WTC11 (cell line): ENCODE data around the gene TELO2. TPM values are rescaled to one million over a fixed set of nuclear protein-coding genes. Genes with fewer than 3 reads are reported as not detected.

Experiments used
- ATAC-seq: fragments of 200-7000 bp; cut with Tn5 transposase; 2 replicates; pipeline ENCODE4 v1.10.0; 2021; ENCODE audit warnings: mild to moderate bottlenecking, moderate library complexity
- CTCF ChIA-PET: fragments of 300-600 bp; sonication (Branson Sonifier 250); formaldehyde crosslinking; loops from one replicate; lab custom pipeline; 2021; ENCODE audit warnings: antibody characterized with exemption; lab: Charles Lee
- POLR2A ChIA-PET: fragments of 350-600 bp; sonication (Branson Sonifier 250); formaldehyde crosslinking; loops from one replicate; lab custom pipeline; 2021; ENCODE audit warnings: antibody characterized with exemption; lab: Charles Lee
- DNase-seq: peaks from one replicate; pipeline ENCODE4 v3.0.0; 2021; ENCODE audit warnings: low spot score
- H3K27ac Mint-ChIP-seq: 2 replicates; pipeline ENCODE4 v1.8.0; 2021; ENCODE audit warnings: mixed read lengths
- H3K27me3 Mint-ChIP-seq: 2 replicates; pipeline ENCODE4 v1.8.0; 2021; ENCODE audit warnings: low read depth, mild to moderate bottlenecking, moderate library complexity, mixed read lengths
- H3K36me3 Mint-ChIP-seq: 2 replicates; pipeline ENCODE4 v1.8.0; 2021; ENCODE audit warnings: mixed read lengths
- H3K4me1 Mint-ChIP-seq: 2 replicates; pipeline ENCODE4 v1.8.0; 2022; ENCODE audit warnings: mixed read lengths
- H3K4me3 Mint-ChIP-seq: 2 replicates; pipeline ENCODE4 v1.8.0; 2021; ENCODE audit warnings: mild to moderate bottlenecking, moderate library complexity, mixed read lengths
- H3K9me3 Mint-ChIP-seq: 2 replicates; pipeline ENCODE4 v1.8.0; 2021; ENCODE audit warnings: mixed read lengths
- AFF4 ChIP-seq: sonication (generic); formaldehyde crosslinking; IDR thresholded peaks from 2 replicates; pipeline ENCODE4 v1.8.1; 2023; ENCODE audit warnings: mild to moderate bottlenecking, missing genetic modification reagents, borderline replicate concordance
- AR ChIP-seq: fragments of 250-450 bp; sonication (Bioruptor Pico); IDR thresholded peaks from 2 replicates; pipeline ENCODE4 v1.9.0; 2021; ENCODE audit warnings: mild to moderate bottlenecking
- ARID4B ChIP-seq: sonication (generic); formaldehyde crosslinking; IDR thresholded peaks from 2 replicates; pipeline ENCODE4 v1.8.0; 2023; ENCODE audit warnings: missing genetic modification reagents, mild to moderate bottlenecking, borderline replicate concordance
- CREB1 ChIP-seq: sonication (generic); formaldehyde crosslinking; IDR thresholded peaks from 2 replicates; pipeline ENCODE4 v1.8.0; 2023; ENCODE audit warnings: mild to moderate bottlenecking, missing genetic modification reagents
- E2F1 ChIP-seq: sonication (generic); formaldehyde crosslinking; IDR thresholded peaks from 2 replicates; pipeline ENCODE4 v1.8.0; 2022; ENCODE audit warnings: mild to moderate bottlenecking, missing genetic modification reagents
- ETV6 ChIP-seq: sonication (generic); formaldehyde crosslinking; IDR thresholded peaks from 2 replicates; pipeline ENCODE4 v1.8.1; 2022; ENCODE audit warnings: mild to moderate bottlenecking, missing genetic modification reagents
- FOXK1 ChIP-seq: sonication (generic); formaldehyde crosslinking; IDR thresholded peaks from 2 replicates; pipeline ENCODE4 v1.8.0; 2022; ENCODE audit warnings: mild to moderate bottlenecking, moderate library complexity, missing genetic modification reagents
- IRF2 ChIP-seq: sonication (generic); formaldehyde crosslinking; IDR thresholded peaks from 2 replicates; pipeline ENCODE4 v1.8.0; 2022; ENCODE audit warnings: low read depth, missing genetic modification reagents, borderline replicate concordance
- NR1H2 ChIP-seq: sonication (generic); formaldehyde crosslinking; IDR thresholded peaks from 2 replicates; pipeline ENCODE4 v1.9.0; 2021; ENCODE audit warnings: mild to moderate bottlenecking, moderate library complexity, missing genetic modification reagents
- NR2C2 ChIP-seq: sonication (generic); formaldehyde crosslinking; IDR thresholded peaks from 2 replicates; pipeline ENCODE4 v1.8.0; 2022; ENCODE audit warnings: mild to moderate bottlenecking, missing genetic modification reagents
- RELA ChIP-seq: sonication (generic); formaldehyde crosslinking; IDR thresholded peaks from 2 replicates; pipeline ENCODE4 v1.8.1; 2022; ENCODE audit warnings: missing genetic modification reagents, mild to moderate bottlenecking, borderline replicate concordance
- SOX15 ChIP-seq: fragments of 250-450 bp; sonication (Bioruptor Pico); IDR thresholded peaks from 2 replicates; pipeline ENCODE4 v1.9.0; 2021; ENCODE audit warnings: mild to moderate bottlenecking
- TCF7 ChIP-seq: sonication (generic); formaldehyde crosslinking; IDR thresholded peaks from 2 replicates; pipeline ENCODE4 v1.8.0; 2022; ENCODE audit warnings: mild to moderate bottlenecking, low read depth, missing genetic modification reagents, moderate library complexity
- ZBTB21 ChIP-seq: sonication (generic); formaldehyde crosslinking; IDR thresholded peaks from 2 replicates; pipeline ENCODE4 v1.8.1; 2023; ENCODE audit warnings: mild to moderate bottlenecking, missing genetic modification reagents, borderline replicate concordance
- total RNA-seq: library from RNA; stranded (reverse); gene quantifications from 3 replicates; pipeline ENCODE4 v1.2.3, GENCODE V29; 2021
- TF ChIP-seq, protein P1 (sequence below): fragments of 250-450 bp; sonication (Bioruptor Pico); IDR thresholded peaks from 2 replicates; pipeline ENCODE4 v1.9.0; 2021; ENCODE audit warnings: moderate library complexity, mild to moderate bottlenecking, inconsistent platforms, borderline replicate concordance
- TF ChIP-seq, protein P2 (sequence below): sonication (generic); formaldehyde crosslinking; IDR thresholded peaks from 2 replicates; pipeline ENCODE4 v1.8.0; 2023; ENCODE audit warnings: missing genetic modification reagents
- TF ChIP-seq, protein P3 (sequence below): fragments of 250-450 bp; sonication (Bioruptor Pico); IDR thresholded peaks from 2 replicates; pipeline ENCODE4 v1.8.0; 2021; ENCODE audit warnings: mild to moderate bottlenecking
- TF ChIP-seq, protein P4 (sequence below): sonication (generic); formaldehyde crosslinking; IDR thresholded peaks from 2 replicates; pipeline ENCODE4 v1.8.1; 2022; ENCODE audit warnings: mild to moderate bottlenecking, moderate library complexity, missing genetic modification reagents
- TF ChIP-seq, protein P5 (sequence below): sonication (generic); formaldehyde crosslinking; IDR thresholded peaks from 2 replicates; pipeline ENCODE4 v1.8.1; 2023; ENCODE audit warnings: mild to moderate bottlenecking, missing genetic modification reagents, moderate library complexity

Gene TELO2
- total RNA-seq, 1 experiment from 2014 or later = 86.7 TPM

DNA sequence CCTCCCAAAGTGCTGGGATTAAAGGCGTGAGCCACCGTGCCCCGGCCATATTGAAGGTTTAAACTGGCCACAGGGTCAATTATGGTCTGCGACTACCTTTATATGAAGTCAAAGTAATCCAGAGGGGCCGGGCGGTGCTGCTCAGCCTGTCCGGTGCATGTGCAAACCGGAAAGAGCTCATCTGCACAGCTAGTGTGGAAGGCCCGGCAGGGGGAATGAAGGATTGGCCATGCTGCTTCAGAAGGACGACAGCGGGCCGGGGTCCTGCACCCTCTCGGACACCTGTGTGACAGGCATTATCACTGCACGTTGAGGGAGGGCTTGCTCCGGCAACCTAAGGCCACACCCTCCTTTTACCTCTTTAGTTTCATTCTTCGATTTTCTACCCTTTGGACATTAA is 63.9 kb downstream of the TELO2 start:
- no peak for ATAC-seq
- Mint-ChIP-seq H3K4me1 (peaks cover 19% of the 10 kb centered on the region), H3K27me3 (no peaks in the 10 kb centered on the region), H3K36me3 (peaks cover 19% of the 10 kb centered on the region), H3K4me3 (no peak overlapping the region), H3K27ac (no peak overlapping the region), H3K9me3 (no peaks in the 10 kb centered on the region)
- no peak for DNase-seq
- TF ChIP-seq SOX15 (CRISPR knock-in tag) = no peak
- TF ChIP-seq AR = no peak
- TF ChIP-seq, protein P1, sequence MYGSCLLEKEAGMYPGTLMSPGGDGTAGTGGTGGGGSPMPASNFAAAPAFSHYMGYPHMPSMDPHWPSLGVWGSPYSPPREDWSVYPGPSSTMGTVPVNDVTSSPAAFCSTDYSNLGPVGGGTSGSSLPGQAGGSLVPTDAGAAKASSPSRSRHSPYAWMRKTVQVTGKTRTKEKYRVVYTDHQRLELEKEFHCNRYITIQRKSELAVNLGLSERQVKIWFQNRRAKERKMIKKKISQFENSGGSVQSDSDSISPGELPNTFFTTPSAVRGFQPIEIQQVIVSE (CRISPR knock-in tag) = no peak
- TF ChIP-seq FOXK1 = no peak
- TF ChIP-seq ZBTB21 (CRISPR knock-in tag) = no peak
- TF ChIP-seq E2F1 (CRISPR knock-in tag) = no peak
- no peak for TF ChIP-seq NR1H2 (CRISPR knock-in tag)
- no peak for TF ChIP-seq NR2C2 (CRISPR knock-in tag)
- TF ChIP-seq RELA (CRISPR knock-in tag) = no peak
- TF ChIP-seq IRF2 (CRISPR knock-in tag) = no peak
- TF ChIP-seq CREB1 = no peak
- TF ChIP-seq, protein P2, sequence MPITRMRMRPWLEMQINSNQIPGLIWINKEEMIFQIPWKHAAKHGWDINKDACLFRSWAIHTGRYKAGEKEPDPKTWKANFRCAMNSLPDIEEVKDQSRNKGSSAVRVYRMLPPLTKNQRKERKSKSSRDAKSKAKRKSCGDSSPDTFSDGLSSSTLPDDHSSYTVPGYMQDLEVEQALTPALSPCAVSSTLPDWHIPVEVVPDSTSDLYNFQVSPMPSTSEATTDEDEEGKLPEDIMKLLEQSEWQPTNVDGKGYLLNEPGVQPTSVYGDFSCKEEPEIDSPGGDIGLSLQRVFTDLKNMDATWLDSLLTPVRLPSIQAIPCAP = no peak
- TF ChIP-seq TCF7 (CRISPR knock-in tag) = no peak
- TF ChIP-seq, protein P3, sequence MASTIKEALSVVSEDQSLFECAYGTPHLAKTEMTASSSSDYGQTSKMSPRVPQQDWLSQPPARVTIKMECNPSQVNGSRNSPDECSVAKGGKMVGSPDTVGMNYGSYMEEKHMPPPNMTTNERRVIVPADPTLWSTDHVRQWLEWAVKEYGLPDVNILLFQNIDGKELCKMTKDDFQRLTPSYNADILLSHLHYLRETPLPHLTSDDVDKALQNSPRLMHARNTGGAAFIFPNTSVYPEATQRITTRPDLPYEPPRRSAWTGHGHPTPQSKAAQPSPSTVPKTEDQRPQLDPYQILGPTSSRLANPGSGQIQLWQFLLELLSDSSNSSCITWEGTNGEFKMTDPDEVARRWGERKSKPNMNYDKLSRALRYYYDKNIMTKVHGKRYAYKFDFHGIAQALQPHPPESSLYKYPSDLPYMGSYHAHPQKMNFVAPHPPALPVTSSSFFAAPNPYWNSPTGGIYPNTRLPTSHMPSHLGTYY = no peak
- no peak for TF ChIP-seq AFF4
- TF ChIP-seq ETV6 (CRISPR knock-in tag) = no peak
- ChIA-PET POLR2A (interaction anchor here (0.6 kb wide), 1 partner anchor 12 kb away, joined by 11 read pairs; no protein-coding TSS in a partner anchor), CTCF (no interaction called here)

- H3K27me3 Mint-ChIP-seq = no peaks in the 10 kb centered on the region
- ATAC-seq = no peak
- ChIA-PET CTCF (interaction anchor here (1.1 kb wide), 1 partner anchor 19 kb away, joined by 4 read pairs; no protein-coding TSS in a partner anchor), POLR2A (no interaction called here)
- H3K27ac Mint-ChIP-seq = no peak overlapping the region
- peaks cover 19% of the 10 kb centered on the region for H3K4me1 Mint-ChIP-seq
- peaks cover 19% of the 10 kb centered on the region for H3K36me3 Mint-ChIP-seq
- DNase-seq = no peak
- H3K9me3 Mint-ChIP-seq = no peaks in the 10 kb centered on the region
- no peak overlapping the region for H3K4me3 Mint-ChIP-seq
- TF ChIP-seq, protein P4, sequence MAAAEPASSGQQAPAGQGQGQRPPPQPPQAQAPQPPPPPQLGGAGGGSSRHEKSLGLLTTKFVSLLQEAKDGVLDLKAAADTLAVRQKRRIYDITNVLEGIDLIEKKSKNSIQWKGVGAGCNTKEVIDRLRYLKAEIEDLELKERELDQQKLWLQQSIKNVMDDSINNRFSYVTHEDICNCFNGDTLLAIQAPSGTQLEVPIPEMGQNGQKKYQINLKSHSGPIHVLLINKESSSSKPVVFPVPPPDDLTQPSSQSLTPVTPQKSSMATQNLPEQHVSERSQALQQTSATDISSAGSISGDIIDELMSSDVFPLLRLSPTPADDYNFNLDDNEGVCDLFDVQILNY (CRISPR knock-in tag) = no peak
- TF ChIP-seq, protein P5, sequence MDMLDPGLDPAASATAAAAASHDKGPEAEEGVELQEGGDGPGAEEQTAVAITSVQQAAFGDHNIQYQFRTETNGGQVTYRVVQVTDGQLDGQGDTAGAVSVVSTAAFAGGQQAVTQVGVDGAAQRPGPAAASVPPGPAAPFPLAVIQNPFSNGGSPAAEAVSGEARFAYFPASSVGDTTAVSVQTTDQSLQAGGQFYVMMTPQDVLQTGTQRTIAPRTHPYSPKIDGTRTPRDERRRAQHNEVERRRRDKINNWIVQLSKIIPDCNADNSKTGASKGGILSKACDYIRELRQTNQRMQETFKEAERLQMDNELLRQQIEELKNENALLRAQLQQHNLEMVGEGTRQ (CRISPR knock-in tag) = no peak
- TF ChIP-seq ARID4B = no peak
These were observed 64.4 kb downstream of the TELO2 start for GRCh38 chr16:1557576-1557975.
